NCI-H82 treated with DMSO at 0.1 percent for 48 hours (cell line): ENCODE data around the gene CSKMT.
"Not testable (repeated sequence)": the region's sequence is repeated elsewhere in the genome, so short reads cannot be mapped to it uniquely, and the experiment has no call there.

Experiments
- DNase-seq: peaks from one replicate; lab custom pipeline; 2025; ENCODE audit not compliant: unreplicated experiment; lab: John Stamatoyannopoulos, UW

Gene CSKMT

DNA sequence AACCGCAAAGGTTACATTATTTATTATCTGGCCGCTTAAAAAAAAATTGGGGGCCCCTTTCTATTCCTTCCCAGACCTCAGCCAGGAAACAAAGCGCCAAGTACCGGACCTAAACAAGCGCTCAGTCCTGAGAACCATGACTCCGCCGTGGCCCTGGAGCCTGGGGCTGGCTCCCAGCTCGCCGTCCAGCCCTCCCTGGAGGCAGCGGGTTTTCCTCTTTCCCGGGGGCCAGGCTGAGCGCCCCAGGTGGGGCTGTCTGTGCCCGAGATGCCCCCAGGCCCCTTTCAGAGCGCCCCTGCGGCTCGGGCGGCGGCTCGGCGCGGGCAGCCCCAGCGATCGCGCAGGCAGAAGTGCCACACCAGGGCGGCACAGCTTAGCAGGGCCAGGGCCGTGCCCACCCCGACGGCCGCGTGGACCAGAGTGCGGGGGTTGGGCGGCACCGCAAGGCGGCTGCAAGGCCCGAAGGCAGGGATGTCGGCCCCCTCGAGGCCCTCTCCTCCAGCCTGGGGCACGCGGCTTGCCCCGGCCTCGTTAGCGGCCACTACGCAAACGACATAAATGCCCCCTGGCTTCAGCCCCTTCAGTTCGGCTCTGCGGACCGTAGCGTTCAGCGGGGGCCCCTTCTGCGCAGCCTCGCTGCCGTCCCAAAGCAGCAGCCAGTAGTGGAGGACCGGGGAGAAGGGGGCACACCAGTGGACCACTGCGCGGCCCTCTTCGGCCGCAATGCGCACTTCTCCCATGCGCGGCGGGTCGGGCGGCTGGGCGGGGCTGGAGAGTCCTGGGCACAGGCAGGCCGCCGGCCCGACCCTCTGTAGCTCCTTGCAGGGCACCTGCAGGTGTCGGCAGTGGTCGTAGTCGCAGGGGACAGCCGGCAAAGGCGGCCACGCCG is 22.6 kb downstream of the CSKMT start:
- no peak for DNase-seq

- no peak for DNase-seq
Observed at GRCh38 chr11:62688491-62688890, 23.4 kb downstream of the CSKMT start.

DNA sequence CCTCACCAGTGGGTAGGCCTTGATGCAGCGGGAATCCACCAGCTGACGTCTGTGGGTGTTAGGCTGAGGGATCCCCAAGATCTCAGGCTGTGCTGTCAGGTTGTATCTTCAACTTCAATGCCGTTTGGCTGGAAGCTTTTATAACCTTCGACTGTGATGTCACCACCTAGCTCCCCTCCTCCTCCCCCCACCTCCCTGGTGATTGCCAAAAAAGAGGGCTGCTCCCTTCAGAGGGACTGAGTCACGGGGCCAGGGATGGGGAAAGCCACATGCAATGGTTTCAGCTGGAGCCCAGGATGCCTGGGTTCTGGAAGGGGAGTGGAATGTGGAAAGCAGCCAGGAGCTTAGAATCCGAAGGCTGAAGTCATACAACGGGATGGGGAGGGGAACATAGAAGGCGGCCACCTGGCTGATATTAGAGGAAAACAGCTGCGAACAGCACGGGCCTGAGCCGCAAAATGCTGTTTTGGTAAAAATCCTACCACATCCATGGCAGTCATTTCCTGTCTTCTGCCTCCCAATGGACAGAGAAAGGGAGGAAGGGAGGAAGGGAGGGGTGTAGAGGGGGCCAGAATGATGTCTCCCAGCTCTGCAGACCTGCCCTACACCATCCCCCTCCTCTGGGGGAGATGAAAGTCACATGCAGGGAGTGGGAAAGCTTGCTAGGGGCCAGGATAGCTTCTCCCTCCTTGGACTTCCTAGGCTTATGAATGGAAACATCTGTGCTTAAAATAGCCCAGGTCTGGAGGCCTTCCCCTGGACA is 24.5 kb downstream of the CSKMT start, which contains the start of gene LRRN4CL:
TSS of gene LRRN4CL (minus strand) at position 110 of the 763 bp plus-strand sequence. CDS start 1,022 bp downstream, outside the sequence.
- DNase-seq = no peak

GRCh38 chr11:62693624-62694023 is 28.5 kb downstream of the CSKMT start:
- DNase-seq = not testable (repeated sequence)

DNA sequence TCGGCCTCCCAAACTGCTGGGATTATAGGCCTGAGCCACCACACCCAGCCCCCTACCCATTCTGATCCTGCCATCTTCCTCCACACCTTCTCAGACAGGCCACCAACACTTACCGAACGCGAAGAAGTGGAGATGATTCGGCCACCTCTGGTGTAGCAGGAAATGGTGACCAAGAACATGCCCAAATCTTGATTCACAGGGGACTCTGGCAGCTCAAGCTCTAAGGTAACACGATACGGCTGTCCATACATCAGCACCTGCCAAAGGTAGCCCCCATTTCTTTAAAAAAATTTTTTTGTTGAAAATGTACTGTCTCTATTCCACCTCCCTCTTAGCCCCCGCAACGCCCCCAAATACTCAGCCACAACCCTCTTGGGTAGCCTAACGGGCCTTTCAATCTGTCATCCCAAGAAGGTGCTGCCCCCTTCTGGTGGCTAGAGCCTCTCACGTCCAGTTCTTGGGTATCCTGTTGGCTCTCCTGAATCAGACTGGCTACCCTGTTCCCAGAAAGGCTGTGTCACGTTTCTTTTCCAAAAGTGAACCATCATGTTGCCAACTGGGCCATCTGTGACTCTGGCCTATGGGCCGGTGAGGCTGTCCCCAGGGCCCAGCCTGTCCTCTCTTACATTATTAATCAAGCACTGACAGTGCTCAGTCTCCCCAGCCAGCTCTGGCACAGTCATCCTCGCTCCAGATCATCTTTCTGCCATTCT is 29.5 kb downstream of the CSKMT start:
- no peak for DNase-seq

DNA sequence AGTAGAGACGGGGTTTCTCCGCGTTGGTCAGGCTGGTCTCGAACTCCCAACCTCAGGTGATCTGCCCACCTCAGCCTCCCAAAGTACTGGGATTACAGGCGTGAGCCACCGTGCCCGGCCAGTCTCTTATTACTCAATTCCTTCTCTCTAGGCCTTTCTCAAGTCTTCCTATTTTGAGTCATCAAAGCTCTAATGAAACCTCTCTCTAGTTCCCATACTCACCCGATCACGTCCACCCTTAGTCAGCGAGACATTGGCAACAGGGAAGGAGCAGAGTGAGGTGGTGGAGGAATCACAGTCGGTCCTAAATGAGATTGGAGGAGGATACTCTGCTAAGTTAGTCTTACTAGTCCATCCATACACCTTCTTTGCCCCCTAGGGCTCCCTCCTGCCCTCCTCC is 37.1 kb downstream of the CSKMT start:
- no peak for DNase-seq

DNA sequence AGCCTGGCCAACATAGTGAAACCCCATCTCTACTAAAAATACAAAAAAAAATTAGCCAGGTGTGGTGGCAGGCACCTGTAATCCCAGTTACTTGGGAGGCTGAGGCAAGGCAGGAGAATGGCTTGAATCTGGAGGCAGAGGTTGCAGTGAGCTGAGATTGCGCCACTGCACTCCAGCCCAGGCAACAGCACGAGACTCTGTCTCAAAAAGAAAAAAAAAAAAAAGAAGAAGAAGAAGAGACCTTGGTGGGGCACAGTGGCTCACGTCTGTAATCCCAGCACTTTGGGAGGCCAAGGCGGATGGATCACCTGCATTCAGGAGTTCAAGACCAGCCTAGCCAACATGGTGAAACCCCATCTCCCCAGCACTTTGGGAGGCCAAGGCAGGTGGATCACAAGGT is 38.8 kb downstream of the CSKMT start:
- not testable (repeated sequence) for DNase-seq

DNA sequence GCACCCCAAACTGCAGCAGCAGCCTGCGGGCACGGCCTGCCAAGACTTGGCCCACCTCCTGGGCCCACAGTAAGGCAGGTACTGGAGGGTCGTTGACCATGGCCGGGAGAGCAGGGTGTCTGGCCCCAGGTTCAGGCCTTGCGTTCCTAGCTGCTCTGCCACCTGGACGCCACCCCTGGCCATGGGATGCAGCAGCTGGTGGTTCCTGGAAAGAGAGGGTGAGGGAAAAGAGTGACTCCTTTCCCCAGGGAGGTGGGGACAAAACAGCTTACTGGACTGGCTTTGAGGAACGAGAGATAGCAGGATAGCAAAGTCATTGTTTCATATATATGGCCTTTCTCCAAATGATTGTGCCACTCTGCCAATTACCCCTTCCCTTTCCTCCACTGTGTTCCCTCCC is 40.3 kb downstream of the CSKMT start:
- DNase-seq = no peak

DNA sequence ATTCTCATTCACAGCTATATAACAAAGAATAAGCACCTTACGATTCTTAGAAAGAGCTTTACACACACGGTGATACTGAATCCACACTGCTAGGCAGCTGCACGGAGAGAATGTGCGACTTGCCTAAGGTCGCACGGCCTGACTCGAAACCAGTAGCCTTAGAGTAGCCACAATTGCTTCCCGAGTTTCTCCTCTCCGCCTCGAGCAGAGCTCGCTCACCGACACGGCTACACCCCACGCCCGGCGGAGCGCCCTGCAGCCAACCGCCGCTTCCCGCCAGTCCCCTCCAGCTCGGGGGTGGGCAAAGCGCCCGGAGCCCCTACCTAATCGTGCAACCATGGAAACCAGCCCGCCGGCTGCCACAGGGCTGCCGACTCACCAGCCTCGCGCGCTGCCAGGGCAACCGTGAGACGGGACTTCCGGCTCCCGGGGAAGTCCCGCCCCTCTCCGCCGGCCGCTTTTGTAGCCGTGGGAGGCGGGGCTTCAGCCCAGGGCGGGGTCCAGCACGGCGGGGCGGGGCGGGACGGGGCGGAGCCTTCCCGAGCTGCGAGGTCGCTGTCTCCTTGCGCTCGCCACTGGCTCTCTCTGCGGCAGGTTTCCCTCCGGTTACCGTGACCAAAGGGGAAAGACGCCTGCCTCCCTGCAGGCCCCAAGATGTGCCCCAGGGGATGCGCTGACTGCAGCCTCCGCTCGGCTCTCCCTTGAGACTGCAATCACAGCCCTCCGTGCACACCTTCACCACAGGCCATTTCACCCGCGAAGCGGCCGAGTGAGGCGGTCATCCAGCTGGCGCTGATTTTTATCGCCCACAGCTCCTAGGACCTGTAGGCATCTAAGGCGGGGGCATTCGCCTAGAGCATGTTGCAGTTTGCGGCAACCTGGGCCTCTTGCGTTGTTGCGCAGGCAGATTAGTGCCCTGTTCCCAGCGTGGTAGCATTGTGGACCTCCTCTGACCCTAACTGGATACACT is 41.1 kb downstream of the CSKMT start:
- DNase-seq = peak; percentile 72

- no peak for DNase-seq
Observed at GRCh38 chr11:62706850-62707247, 41.7 kb downstream of the CSKMT start.

GRCh38 chr11:62707277-62707861 is 42.3 kb downstream of the CSKMT start, which contains the start of the genes BSCL2 and GNG3:
Gene BSCL2 (minus strand): TSS chr11:62707424. CDS start chr11:62707195, 229 bp downstream.
Gene GNG3 (plus strand): TSS chr11:62707676. CDS start chr11:62708296, 620 bp downstream.
- DNase-seq = no peak

GRCh38 chr11:62708392-62708791 is 43.3 kb downstream of the CSKMT start:
- DNase-seq = no peak

DNA sequence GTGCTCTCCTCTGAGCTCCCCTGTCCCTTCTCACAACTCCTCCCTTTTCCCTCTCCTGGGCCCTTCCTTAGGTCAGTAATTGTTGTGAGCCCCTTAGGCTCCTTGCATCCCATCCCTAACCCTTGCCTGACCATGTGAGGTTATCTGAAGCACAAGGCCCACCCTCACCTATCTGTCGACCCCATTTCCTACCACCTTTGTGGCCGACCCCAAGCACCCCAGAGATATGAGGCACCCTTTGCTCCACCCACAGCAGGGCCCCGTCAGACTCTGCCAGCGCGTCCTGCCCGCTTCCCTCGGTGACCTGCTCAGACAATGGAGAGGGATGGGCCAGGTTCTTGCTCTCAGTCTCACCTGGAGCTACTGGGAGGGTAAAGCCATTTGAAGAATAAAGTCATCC is 43.7 kb downstream of the CSKMT start:
- no peak for DNase-seq

DNA sequence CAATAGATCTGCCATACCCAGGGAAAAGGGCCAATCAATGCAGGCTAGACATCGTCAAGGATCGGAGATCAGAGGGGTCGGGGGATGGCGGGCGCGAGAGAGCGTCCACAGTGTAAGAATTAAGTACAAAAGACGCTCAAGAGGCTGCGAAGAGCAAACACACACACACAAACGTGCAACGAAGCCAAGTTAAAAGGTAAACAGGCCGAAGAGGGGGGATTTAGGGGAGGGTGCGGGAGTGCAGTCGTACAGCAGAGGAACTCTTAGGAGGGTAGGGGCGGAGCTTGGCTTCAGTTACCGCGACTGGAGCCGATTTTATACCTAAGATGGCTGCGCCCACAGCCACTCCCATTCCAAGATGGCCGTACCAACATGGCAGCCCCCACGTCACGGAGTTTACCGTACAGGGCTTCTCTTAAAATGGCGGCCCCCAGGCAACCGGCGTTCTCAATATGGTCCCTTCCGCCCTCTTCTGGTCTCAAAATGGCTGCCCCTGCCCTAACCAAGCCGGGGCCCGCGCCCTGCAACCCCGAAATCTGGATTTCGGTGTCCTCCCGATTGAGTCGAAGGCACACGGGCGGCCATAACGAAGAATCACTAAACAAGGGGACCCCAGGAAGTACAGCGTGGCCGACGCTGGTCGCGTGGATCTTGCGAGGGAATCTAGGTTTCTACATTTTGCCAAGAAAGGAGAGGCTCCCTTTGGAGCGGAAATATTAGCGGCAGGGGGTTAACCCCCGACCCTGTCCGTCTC is 44.3 kb downstream of the CSKMT start:
- peak; percentile 95 for DNase-seq

GRCh38 chr11:62710001-62710345 is 44.9 kb downstream of the CSKMT start:
- no peak for DNase-seq

DNA sequence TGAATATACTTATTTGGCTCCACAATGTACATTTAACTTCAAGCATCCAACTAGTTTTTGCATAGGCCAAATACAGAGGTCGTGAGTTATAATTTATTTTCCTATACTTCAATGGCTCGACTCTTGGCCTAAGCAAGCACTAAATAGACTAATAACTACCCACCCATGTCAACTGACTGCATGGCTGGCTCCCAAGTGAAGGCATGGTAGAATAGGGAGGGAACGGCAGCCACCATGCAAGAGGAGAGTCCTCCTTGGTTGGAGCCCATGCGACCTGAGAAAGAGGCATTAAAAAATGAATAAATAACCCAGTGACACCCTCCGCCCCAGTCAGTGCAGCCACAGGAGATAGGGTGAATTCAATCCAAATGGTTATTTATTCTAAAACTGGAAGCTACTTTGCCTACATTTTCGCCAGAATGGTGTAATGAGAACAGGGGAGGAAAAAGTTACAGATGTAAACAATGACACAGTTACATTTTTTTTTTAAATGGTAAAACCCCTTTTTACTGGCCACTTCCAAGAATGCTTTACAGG is 47.2 kb downstream of the CSKMT start:
- no peak for DNase-seq

GRCh38 chr11:62712861-62713260 is 47.7 kb downstream of the CSKMT start:
- no peak for DNase-seq

DNA sequence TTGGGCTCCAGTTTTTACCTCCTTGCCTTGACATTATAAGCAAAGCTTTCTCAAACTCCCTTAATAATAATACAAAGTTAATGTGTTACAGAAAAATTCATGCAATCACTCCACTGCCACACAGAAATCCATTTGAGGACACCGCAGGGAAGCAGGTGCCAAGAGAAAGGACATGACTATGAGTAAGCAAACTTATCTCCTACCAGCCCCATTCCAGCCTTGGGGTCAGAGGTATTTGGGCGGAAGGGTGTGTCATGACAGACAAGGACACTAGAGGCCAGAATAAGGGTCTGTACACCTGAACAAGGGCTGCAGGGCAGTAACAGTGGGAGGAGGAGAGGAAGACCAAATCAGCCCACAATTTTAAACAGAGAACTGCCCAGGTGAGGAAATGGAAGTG is 48.2 kb downstream of the CSKMT start:
- no peak for DNase-seq
